ENCODE data around the gene F7.
"Not testable (repeated sequence)": the region's sequence is repeated elsewhere in the genome, so short reads cannot be mapped to it uniquely, and the experiment has no call there.

The F7 gene

DNA sequence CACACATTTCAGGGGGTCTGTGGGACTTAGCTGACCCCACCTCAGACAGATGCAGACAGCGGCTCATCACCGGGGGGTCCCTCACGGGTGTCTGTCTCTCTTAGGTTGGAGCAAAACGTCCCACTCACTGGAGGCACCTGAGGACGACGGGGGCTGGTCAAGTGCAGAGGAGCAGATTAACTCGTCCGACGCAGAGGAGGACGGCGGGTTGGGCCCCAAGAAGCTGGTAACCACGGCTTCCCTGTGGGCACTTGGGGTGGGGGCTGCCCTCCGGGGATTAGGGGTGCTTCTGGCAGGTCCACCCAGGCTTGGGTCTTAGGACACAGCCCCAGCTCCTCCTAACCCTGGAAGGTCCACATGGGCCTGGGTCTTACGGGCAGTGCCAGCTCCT is 11.2 kb upstream of the F7 start:
- Histone ChIP-seq H3K4me1 (no peaks in the 10 kb centered on the region), H3K9ac (no peak overlapping the region), H3K4me2 (no peak overlapping the region), H3K27me3 (peaks cover 0 to 9% (median 0%) of the 10 kb centered on the region in 11 experiments; a peak in 4 of 22 replicates), H3K9me3 (replicated peaks in 1 of 11) (no peaks in the 10 kb centered on the region), H3K36me3 (no peaks in the 10 kb centered on the region), H4K20me1 (peaks cover 0 to 33% (median 0%) of the 10 kb centered on the region in 11 experiments; a peak in 2 of 22 replicates), H3K4me3 (no peak overlapping the region), H3K27ac (no peak overlapping the region)
- no peak for TF ChIP-seq Cebpa-rat (IDR thresholded peaks at IDR 0.05)

DNA sequence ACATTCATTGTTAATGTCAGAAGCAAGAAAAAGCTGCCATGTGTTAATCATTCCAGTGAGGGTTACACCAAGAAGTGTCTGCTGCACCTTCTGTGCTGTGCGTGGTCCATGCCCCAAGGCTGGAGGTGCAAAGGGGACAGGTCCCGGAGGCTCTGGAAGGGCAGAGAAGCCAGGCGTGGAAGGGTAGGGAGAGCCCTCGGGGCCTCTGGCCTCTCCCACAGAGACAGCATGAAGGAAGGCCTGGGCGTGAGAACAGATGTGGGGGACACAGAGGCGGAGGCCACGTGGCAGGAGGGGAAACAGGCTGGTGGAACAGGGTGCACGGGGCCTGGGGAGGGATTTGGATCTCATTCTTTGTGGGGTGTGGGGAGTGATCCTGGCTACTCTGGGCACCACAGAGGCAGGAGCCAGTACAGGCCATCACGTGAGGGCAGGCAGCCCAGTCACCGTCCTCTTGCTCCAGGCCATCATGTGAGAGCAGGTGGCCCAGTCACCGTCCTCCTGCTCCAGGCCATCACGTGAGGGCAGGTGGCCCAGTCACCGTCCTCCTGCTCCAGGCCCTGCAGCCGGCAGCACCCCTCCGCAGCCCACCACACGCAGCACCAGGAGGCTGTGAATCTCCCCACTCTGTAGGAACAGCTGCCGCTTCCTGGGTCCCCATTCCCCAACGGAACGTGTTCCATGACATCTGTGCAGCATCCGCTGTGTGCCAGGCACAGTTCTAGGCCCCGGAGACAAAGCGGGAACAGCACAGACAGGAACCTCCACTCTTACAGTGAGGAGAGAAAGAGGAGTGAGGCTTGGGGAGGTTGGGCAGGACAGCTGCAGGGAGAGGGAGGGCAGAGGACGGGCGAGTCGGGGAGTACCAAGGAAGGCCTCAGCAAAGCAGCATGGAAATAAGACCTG is 10.2 kb upstream of the F7 start:
- Histone ChIP-seq H3K27me3 (peaks cover 0 to 9% (median 0%) of the 10 kb centered on the region in 11 experiments; a peak in 4 of 22 replicates), H3K36me3 (no peaks in the 10 kb centered on the region), H4K20me1 (peaks cover 0 to 27% (median 0%) of the 10 kb centered on the region in 11 experiments; a peak in 2 of 22 replicates), H3K9ac (no peak overlapping the region), H3K4me2 (no peak overlapping the region), H3K4me3 (no peak overlapping the region), H3K4me1 (no peaks in the 10 kb centered on the region), H3K27ac (no peak overlapping the region), H3K9me3 (replicated peaks in 1 of 11) (no peaks in the 10 kb centered on the region)
- TF ChIP-seq Cebpa-rat (IDR thresholded peaks at IDR 0.05), result no peak

DNA sequence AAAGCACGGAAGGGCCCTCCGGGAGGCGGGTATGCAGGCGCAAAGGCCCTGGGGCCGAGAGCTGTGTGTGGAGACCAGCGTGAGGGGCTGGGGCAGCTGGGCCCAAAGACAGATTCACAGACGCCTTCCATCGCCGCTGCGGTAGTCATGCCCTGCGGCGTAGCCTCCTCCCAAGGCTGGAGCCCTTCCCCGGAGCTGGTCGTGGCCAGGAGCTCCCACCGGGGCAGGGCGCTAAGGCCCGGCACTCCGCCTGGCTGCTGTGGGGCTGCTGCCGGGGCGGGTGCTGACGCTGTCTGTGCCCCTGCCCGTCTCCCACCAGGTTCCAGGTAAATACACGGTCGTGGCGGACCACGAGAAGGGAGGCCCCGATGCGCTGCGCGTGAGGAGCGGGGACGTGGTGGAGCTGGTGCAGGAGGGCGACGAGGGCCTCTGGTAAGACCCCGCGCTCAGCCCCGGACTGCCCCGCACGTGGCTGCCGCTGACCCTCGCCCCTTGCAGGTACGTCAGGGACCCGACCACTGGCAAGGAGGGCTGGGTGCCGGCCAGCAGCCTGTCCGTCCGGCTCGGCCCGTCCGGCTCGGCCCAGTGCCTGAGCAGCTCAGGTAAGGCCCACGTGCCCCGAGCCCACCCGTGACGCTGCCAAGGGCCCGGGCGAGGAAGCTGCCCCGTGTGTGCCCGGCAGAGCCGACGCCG is 9.4 kb upstream of the F7 start:
- Histone ChIP-seq H3K27me3 (peaks cover 0 to 9% (median 0%) of the 10 kb centered on the region in 11 experiments; a peak in 4 of 22 replicates), H4K20me1 (peaks cover 0 to 27% (median 0%) of the 10 kb centered on the region in 11 experiments; a peak in 2 of 22 replicates), H3K27ac (no peak overlapping the region), H3K4me1 (no peaks in the 10 kb centered on the region), H3K4me2 (no peak overlapping the region), H3K9ac (no peak overlapping the region), H3K4me3 (no peak overlapping the region), H3K36me3 (no peaks in the 10 kb centered on the region), H3K9me3 (replicated peaks in 1 of 11) (no peaks in the 10 kb centered on the region)
- no peak for TF ChIP-seq Cebpa-rat (IDR thresholded peaks at IDR 0.05)

DNA sequence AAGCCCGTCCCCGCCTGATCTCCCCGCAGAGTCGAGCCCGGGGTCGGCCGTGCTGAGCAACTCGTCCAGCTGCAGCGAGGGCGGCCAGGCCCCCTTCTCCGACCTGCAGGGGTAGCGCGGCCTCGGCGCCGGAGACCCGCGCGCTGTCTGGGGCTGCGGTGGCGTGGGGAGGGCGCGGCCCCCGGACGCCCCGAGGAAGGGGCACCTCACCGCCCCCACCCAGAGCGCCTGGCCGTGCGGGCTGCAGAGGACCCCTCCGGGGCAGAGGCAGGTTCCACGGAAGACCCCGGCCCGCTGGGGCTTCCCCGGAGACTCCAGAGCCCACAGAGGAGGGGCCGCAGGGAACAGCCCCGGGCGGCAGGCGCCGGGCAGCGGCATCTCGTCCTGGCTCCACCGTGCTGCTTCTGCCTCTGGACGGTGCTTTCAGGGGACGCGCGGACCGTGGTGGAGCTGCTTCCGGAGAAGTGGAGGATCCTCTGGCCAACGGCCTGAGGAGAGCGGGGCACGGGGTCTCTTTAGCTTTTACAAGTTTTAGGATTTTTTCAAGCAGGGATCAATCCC is 8.8 kb upstream of the F7 start:
- TF ChIP-seq Cebpa-rat (IDR thresholded peaks at IDR 0.05), result no peak

DNA sequence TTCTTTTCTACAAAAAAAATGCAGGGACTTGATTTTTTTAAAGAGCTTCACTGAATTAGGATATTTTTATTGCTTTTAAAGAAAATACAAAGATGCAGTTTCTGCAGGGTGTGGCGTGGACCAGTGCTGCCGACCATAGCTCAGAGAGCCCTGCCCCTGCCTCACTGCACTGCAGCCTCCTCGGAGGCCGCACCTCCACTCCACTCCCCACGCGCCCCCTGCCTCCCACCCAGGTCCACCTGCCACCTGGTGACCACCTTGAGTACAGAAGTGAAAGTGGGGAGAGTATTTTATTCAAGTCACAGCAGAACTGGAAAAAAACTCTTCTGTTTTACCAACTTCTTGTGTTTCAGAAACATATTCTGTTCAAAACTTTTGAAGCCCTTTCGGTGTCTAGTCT is 7.9 kb upstream of the F7 start:
- no peak overlapping the region for H3K27ac ChIP-seq
- no peak for TF ChIP-seq Cebpa-rat (IDR thresholded peaks at IDR 0.05)
- no peak overlapping the region for H3K4me3 ChIP-seq
- no peak overlapping the region for H3K4me2 ChIP-seq
- no peaks in the 10 kb centered on the region for H3K9me3 ChIP-seq (replicated peaks in 1 of 11)
- H4K20me1 ChIP-seq, result peaks cover 0 to 27% (median 0%) of the 10 kb centered on the region in 11 experiments; a peak in 1 of 22 replicates
- H3K27me3 ChIP-seq, result peaks cover 0 to 9% (median 0%) of the 10 kb centered on the region in 11 experiments; a peak in 4 of 22 replicates
- H3K9ac ChIP-seq, result no peak overlapping the region
- H3K4me1 ChIP-seq, result no peaks in the 10 kb centered on the region
- H3K36me3 ChIP-seq, result no peaks in the 10 kb centered on the region

More for the DNA sequence above, 8.8 kb upstream of the F7 start:
- Histone ChIP-seq H3K9ac (no peak overlapping the region), H3K36me3 (no peaks in the 10 kb centered on the region), H3K27ac (no peak overlapping the region), H3K4me1 (no peaks in the 10 kb centered on the region), H3K9me3 (replicated peaks in 1 of 11) (no peaks in the 10 kb centered on the region), H3K4me3 (no peak overlapping the region), H4K20me1 (peaks cover 0 to 27% (median 0%) of the 10 kb centered on the region in 11 experiments; a peak in 2 of 22 replicates), H3K27me3 (peaks cover 0 to 9% (median 0%) of the 10 kb centered on the region in 11 experiments; a peak in 4 of 22 replicates), H3K4me2 (no peak overlapping the region)

DNA sequence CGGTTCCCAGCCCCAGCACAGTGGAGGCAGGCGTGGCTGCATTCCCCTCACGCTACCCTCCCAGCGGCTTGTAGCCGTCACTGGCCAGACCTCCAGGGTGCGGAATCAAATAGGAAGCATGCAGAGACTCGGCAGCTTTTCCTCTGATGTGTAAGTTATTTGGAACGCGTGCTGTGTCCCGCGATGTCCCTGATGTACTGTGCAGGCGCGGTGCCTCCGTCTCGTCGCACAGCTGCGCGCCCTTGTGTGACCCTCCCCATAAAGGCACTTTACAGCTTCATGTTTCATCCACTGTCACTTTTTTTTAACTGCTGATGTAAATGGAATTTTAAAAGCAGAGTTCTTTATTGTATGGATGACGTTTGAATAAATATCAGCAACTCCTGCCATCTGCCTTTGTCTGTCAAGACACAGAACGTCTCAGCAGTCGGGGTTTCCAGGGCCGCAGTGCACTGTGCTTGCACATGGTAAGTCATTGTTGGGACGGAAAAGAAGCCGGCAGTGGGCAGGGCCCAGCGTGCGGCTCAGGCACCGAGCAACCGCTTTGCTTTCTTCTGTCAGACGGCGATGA is 7.3 kb upstream of the F7 start:
- Histone ChIP-seq H3K27ac (no peak overlapping the region), H3K4me2 (no peak overlapping the region), H3K27me3 (peaks cover 0 to 9% (median 0%) of the 10 kb centered on the region in 11 experiments; a peak in 3 of 22 replicates), H3K4me3 (no peak overlapping the region), H4K20me1 (peaks cover 0 to 28% (median 0%) of the 10 kb centered on the region in 11 experiments; a peak in 1 of 22 replicates), H3K9me3 (replicated peaks in 1 of 11) (no peaks in the 10 kb centered on the region), H3K4me1 (peaks cover 0 to under 1% (median 0%) of the 10 kb centered on the region in 10 experiments; a peak in 1 of 20 replicates), H3K36me3 (no peaks in the 10 kb centered on the region), H3K9ac (no peak overlapping the region)
- TF ChIP-seq Cebpa-rat (IDR thresholded peaks at IDR 0.05), result no peak

DNA sequence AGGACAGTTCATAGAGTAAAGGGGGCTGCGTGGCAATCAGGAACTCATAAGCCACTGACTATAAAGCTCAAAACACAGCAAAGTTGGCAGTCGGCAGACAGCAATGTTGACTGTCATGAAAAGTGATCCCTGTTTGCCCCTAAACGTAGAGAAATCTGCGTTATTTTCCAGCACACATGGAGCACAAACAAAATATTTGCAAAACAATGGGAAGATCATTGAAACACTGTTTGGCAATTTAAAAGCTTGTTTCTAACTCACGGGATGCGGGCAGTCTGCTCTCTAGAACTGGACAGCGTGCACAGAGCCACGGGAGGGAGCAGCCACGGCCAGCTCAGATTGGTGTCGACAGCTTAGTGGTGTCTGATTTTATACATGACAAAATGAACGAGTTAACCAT is 6.4 kb upstream of the F7 start:
- H3K4me2 ChIP-seq, result no peak overlapping the region
- TF ChIP-seq Cebpa-rat (IDR thresholded peaks at IDR 0.05), result no peak
- peaks cover 0 to 8% (median 0%) of the 10 kb centered on the region in 10 experiments; a peak in 5 of 20 replicates for H3K4me1 ChIP-seq
- H4K20me1 ChIP-seq, result peaks cover 0 to 31% (median 0%) of the 10 kb centered on the region in 11 experiments; a peak in 2 of 22 replicates
- H3K27me3 ChIP-seq, result peaks cover 0 to 5% (median 0%) of the 10 kb centered on the region in 11 experiments; a peak in 3 of 22 replicates
- no peaks in the 10 kb centered on the region for H3K36me3 ChIP-seq
- H3K9ac ChIP-seq, result no peak overlapping the region
- H3K27ac ChIP-seq, result no peak overlapping the region
- H3K4me3 ChIP-seq, result no peak overlapping the region
- no peaks in the 10 kb centered on the region for H3K9me3 ChIP-seq (replicated peaks in 1 of 11)

DNA sequence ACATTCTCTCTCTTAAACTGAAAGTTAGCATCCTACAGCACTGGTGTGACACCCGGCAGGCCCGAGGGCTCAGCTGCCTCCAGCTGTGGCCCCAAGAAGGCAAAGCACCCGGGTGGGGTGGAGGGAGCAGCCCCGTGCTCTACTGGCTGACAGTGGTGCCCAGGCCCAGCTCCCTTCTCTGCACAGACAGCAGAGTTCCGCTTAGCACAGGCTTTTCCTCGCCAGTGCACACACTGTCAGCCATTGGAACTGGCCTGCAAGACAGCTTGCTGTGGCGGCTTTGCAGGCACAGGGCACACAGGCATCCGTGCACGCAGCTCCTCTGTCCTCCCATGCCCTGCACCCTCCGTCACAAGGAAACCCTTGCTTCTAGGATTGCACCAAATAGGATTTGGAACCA is 3.3 kb upstream of the F7 start:
- not testable (repeated sequence) for H3K27me3 ChIP-seq, H3K4me2 ChIP-seq, H4K20me1 ChIP-seq

More for the DNA sequence above, 3.3 kb upstream of the F7 start:
- not testable (repeated sequence) for H3K36me3 ChIP-seq; H3K9ac ChIP-seq; H3K27ac ChIP-seq; H3K4me3 ChIP-seq; H3K9me3 ChIP-seq (replicated peaks in 1 of 11)
- peaks cover 0 to 17% (median 9%) of the 10 kb centered on the region in 10 experiments; a peak in 13 of 20 replicates for H3K4me1 ChIP-seq

All from BLaER1 treated with 17β-estradiol and CSF1 and Interleukin-3, amounts not matched to agents 10 nM and 100 nM (cell line).